HT1080 (cell line): ENCODE measurements around the gene HP. TPM values are rescaled to one million over a fixed set of nuclear protein-coding genes. Genes with fewer than 3 reads are reported as not detected.
"Not testable (repeated sequence)": the region's sequence is repeated elsewhere in the genome, so short reads cannot be mapped to it uniquely, and the experiment has no call there.

Source experiments
- DNase-seq: peaks from one replicate; pipeline ENCODE4 v3.0.0-alpha.2; 2015; ENCODE audit warnings: low read depth
- total RNA-seq: library from RNA; depleted of rRNA; stranded (reverse); fragments of >200 nt; shearing (Covaris generic); gene quantifications from 2 replicates; pipeline ENCODE4 v1.2.3, GENCODE V29; 2014

Gene HP
- total RNA-seq, 1 experiment from 2014 or later: not detected

GRCh38 chr16:72043058-72043457 is 11.2 kb upstream of the HP start:
- DNase-seq: no peak

GRCh38 chr16:72043539-72043938 is 10.8 kb upstream of the HP start:
- no peak for DNase-seq

GRCh38 chr16:72044296-72044695 is 10.0 kb upstream of the HP start:
- no peak for DNase-seq

- DNase-seq: no peak
Observed at GRCh38 chr16:72044825-72045359, 9.4 kb upstream of the HP start.

- DNase-seq: no peak
Observed at GRCh38 chr16:72049110-72049509, 5.2 kb upstream of the HP start.

- DNase-seq: no peak
Observed at GRCh38 chr16:72050769-72051464, 3.4 kb upstream of the HP start.

GRCh38 chr16:72051818-72052217 is 2.5 kb upstream of the HP start:
- DNase-seq: no peak

GRCh38 chr16:72055911-72056310 is 1.6 kb downstream of the HP start:
- DNase-seq: no peak

GRCh38 chr16:72057313-72057712 is 3.0 kb downstream of the HP start:
- DNase-seq: not testable (repeated sequence)

GRCh38 chr16:72059060-72059459 is 4.8 kb downstream of the HP start:
- DNase-seq: not testable (repeated sequence)

GRCh38 chr16:72060405-72060804 is 6.1 kb downstream of the HP start:
- no peak for DNase-seq

GRCh38 chr16:72061564-72061963 is 7.3 kb downstream of the HP start:
- no peak for DNase-seq

- no peak for DNase-seq
Observed at GRCh38 chr16:72064361-72064894, 10.1 kb downstream of the HP start.

- no peak for DNase-seq
Observed at GRCh38 chr16:72066747-72067146, 12.4 kb downstream of the HP start.

GRCh38 chr16:72068930-72069329 is 14.6 kb downstream of the HP start:
- no peak for DNase-seq

- no peak for DNase-seq
Observed at GRCh38 chr16:72072514-72073342, 18.4 kb downstream of the HP start.

GRCh38 chr16:72073560-72074230 is 19.4 kb downstream of the HP start:
- no peak for DNase-seq

GRCh38 chr16:72075067-72075466 is 20.8 kb downstream of the HP start:
- not testable (repeated sequence) for DNase-seq

- DNase-seq: not testable (repeated sequence)
Observed at GRCh38 chr16:72076991-72077706, 22.8 kb downstream of the HP start.

GRCh38 chr16:72083778-72084404 is 29.6 kb downstream of the HP start:
- DNase-seq: no peak
